GM12878 (cell line): Measurements from ENCODE around the gene YPEL3. TPM values are rescaled to one million over a fixed set of nuclear protein-coding genes. Genes with fewer than 3 reads are reported as not detected.

Experiments used
- ATAC-seq: fragments of 200-7000 bp; cut with Tn5 transposase; 3 replicates; pipeline ENCODE4 v1.9.1; 2020; ENCODE audit warnings: mild to moderate bottlenecking, moderate library complexity
- Bru-seq: library from RNA; stranded (reverse); fragments of 400-500 nt; gene quantifications from one replicate; lab custom pipeline; 2021; lab: Mats Ljungman, UMichigan
- BruChase-seq, 2 experiments: library from RNA; stranded (reverse); fragments of 400-500 nt; gene quantifications; one replicate each; lab custom pipeline; 2021; lab: Mats Ljungman, UMichigan
- BruUV-seq: library from RNA; stranded (reverse); fragments of 400-500 nt; replicated peaks from 2 replicates; lab custom pipeline; 2021; lab: Mats Ljungman, UMichigan
- CTCF ChIA-PET: fragments of 300-600 bp; sonication (Branson Sonifier 250); formaldehyde crosslinking; extraction: SDS; loops from one replicate; lab custom pipeline; 2021; ENCODE audit warnings: inconsistent platforms; lab: Yijun Ruan, JAX
- POLR2A ChIA-PET: fragments of 350-600 bp; formaldehyde crosslinking; extraction: SDS; loops from one replicate; lab custom pipeline; 2021; ENCODE audit warnings: inconsistent platforms; lab: Charles Lee
- RAD21 ChIA-PET: fragments of 300-600 bp; sonication (Branson Sonifier 250); formaldehyde crosslinking; loops from one replicate; lab custom pipeline; 2023; ENCODE audit warnings: antibody characterized with exemption; ENCODE audit not compliant: unreplicated experiment; lab: Charles Lee
- SMC1A ChIA-PET: fragments of 300-600 bp; sonication (Branson Sonifier 250); formaldehyde crosslinking; loops from one replicate; lab custom pipeline; 2023; ENCODE audit not compliant: unreplicated experiment, uncharacterized antibody; lab: Charles Lee
- DNase-seq: peaks from one replicate; pipeline ENCODE4 v3.0.0-alpha.2; 2011; ENCODE audit warnings: low read depth, low spot score
- FAIRE-seq: peaks from 3 replicates; lab custom pipeline; 2011; peaks lifted over from hg19 to GRCh38; lab: Jason Lieb, UNC
- H2AFZ ChIP-seq: 2 replicates; pipeline ENCODE4 v1.6.0; 2011; ENCODE audit warnings: low read depth, low read length, control low read depth; ENCODE audit not compliant: control insufficient read depth
- H3K27ac ChIP-seq: 2 replicates; pipeline ENCODE4 v1.5.1; 2011; ENCODE audit warnings: control low read depth; ENCODE audit not compliant: control insufficient read depth, insufficient read depth
- H3K27me3 ChIP-seq, 2 experiments: replicated peaks in 1 of 2; 2 replicates each; pipeline versions ENCODE4 v1.6.0 to v1.6.1; 2011; ENCODE audit warnings: low read length in 1 of 2; ENCODE audit not compliant: control insufficient read depth in 2 of 2, insufficient read depth in 2 of 2
- H3K36me3 ChIP-seq, 2 experiments: 2 replicates each; pipeline ENCODE4 v1.5.1; 2011; ENCODE audit warnings: low read length in 1 of 2; ENCODE audit not compliant: control insufficient read depth in 2 of 2, insufficient read depth in 2 of 2
- H3K4me1 ChIP-seq: 2 replicates; pipeline ENCODE4 v1.6.1; 2011; ENCODE audit warnings: mild to moderate bottlenecking, low read length, moderate library complexity, mixed read lengths; ENCODE audit not compliant: control insufficient read depth, insufficient read depth
- H3K4me2 ChIP-seq: 2 replicates; pipeline ENCODE4 v1.6.0; 2011; ENCODE audit warnings: control low read depth; ENCODE audit not compliant: control insufficient read depth, insufficient read depth
- H3K4me3 ChIP-seq: fragments of 200-600 bp; sonication (generic); 2 replicates; pipeline ENCODE4 v1.5.1; 2016
- H3K79me2 ChIP-seq: 2 replicates; pipeline ENCODE4 v1.6.0; 2011; ENCODE audit warnings: low read length; ENCODE audit not compliant: control insufficient read depth, insufficient read depth
- H3K9ac ChIP-seq: 2 replicates; pipeline ENCODE4 v1.8.0; 2011; ENCODE audit warnings: low read length, control low read depth, mixed read lengths; ENCODE audit not compliant: control insufficient read depth, insufficient read depth
- H3K9me3 ChIP-seq: replicated peaks from 3 replicates; pipeline ENCODE4 v1.5.1; 2011; ENCODE audit warnings: mild to moderate bottlenecking, low read length; ENCODE audit not compliant: control insufficient read depth, insufficient read depth
- H4K20me1 ChIP-seq: 2 replicates; pipeline ENCODE4 v1.6.0; 2011; ENCODE audit not compliant: control insufficient read depth, insufficient read depth
- BHLHE40 ChIP-seq, 2 experiments: fragments of 450-650 bp in 1 of 2; IDR thresholded peaks; 2 replicates each; pipeline ENCODE4 v1.6.1; 2011 to 2017; ENCODE audit warnings: low read depth in 2 of 2, borderline replicate concordance in 1 of 2, improper control_type of control experiment in 1 of 2, low read length in 1 of 2, mild to moderate bottlenecking in 1 of 2
- CHD2 ChIP-seq: IDR thresholded peaks from 2 replicates; pipeline ENCODE4 v1.6.1; 2011; ENCODE audit warnings: low read depth, low read length, improper control_type of control experiment, borderline replicate concordance
- ESRRA ChIP-seq: IDR thresholded peaks from 2 replicates; pipeline ENCODE4 v1.6.1; 2012; ENCODE audit warnings: mild to moderate bottlenecking, low read length, improper control_type of control experiment
- FOXM1 ChIP-seq: IDR thresholded peaks from 2 replicates; pipeline ENCODE4 v1.6.1; 2012; ENCODE audit warnings: low read depth, mild to moderate bottlenecking, inconsistent platforms, low read length, moderate library complexity
- NBN ChIP-seq: fragments of 450-650 bp; IDR thresholded peaks from 2 replicates; pipeline ENCODE4 v1.6.1; 2016
- NFXL1 ChIP-seq: fragments of 450-650 bp; IDR thresholded peaks from 2 replicates; pipeline ENCODE4 v1.6.1; 2017; ENCODE audit warnings: antibody characterized with exemption, mild to moderate bottlenecking, borderline replicate concordance
- PBX3 ChIP-seq: IDR thresholded peaks from 2 replicates; pipeline ENCODE4 v1.6.1; 2011; ENCODE audit warnings: mild to moderate bottlenecking, low read depth, low read length, moderate library complexity; ENCODE audit not compliant: insufficient replicate concordance
- POU2F2 ChIP-seq: IDR thresholded peaks from 3 replicates; pipeline ENCODE4 v1.6.1; 2011; ENCODE audit warnings: low read depth, mild to moderate bottlenecking, low read length, borderline replicate concordance
- RUNX3 ChIP-seq: IDR thresholded peaks from 2 replicates; pipeline ENCODE4 v1.6.1; 2012; ENCODE audit warnings: low read length, inconsistent platforms
- SREBF1 ChIP-seq: IDR thresholded peaks from 2 replicates; pipeline ENCODE4 v1.6.1; 2012; ENCODE audit warnings: mild to moderate bottlenecking, low read length
- TCF12 ChIP-seq: IDR thresholded peaks from 2 replicates; pipeline ENCODE4 v1.6.1; 2011; ENCODE audit warnings: low read depth, mild to moderate bottlenecking, low read length
- USF1 ChIP-seq: IDR thresholded peaks from 2 replicates; pipeline ENCODE4 v1.6.1; 2011; ENCODE audit warnings: borderline replicate concordance, low read depth, mild to moderate bottlenecking, moderate library complexity, mixed read lengths, low read length; ENCODE audit not compliant: insufficient read depth; ENCODE audit errors: extremely low read length
- ZNF207 ChIP-seq: fragments of 450-650 bp; IDR thresholded peaks from 2 replicates; pipeline ENCODE4 v1.6.1; 2014; ENCODE audit warnings: antibody characterized with exemption, mild to moderate bottlenecking, borderline replicate concordance
- ZSCAN29 ChIP-seq: fragments of 450-650 bp; IDR thresholded peaks from 2 replicates; pipeline ENCODE4 v1.6.1; 2017; ENCODE audit warnings: mild to moderate bottlenecking, moderate library complexity
- WGBS: methylation state at CpG from one replicate; pipeline ENCODE4 v1.1.6; 2016; ENCODE audit warnings: low lambda C conversion rate; ENCODE audit not compliant: insufficient replicate concordance, insufficient coverage; ENCODE audit errors: missing lambda C conversion rate; 5-methylcytosine and 5-hydroxymethylcytosine counted together
- in situ Hi-C: fragments of 300-500 bp; cut with MboI; formaldehyde crosslinking; loops from 9 replicates; pipeline ENCODE4 v1.14.3; 2018; ENCODE audit warnings: mixed read lengths
- intact Hi-C: fragments of 100-400 bp; cut with micrococcal nuclease; formaldehyde crosslinking; loops from one replicate; pipeline ENCODE4 v1.14.2; 2022; ENCODE audit not compliant: unreplicated experiment
- long read RNA-seq, 2 experiments: library from polyadenylated mRNA; unstranded; transcript quantifications; one replicate each; pipeline ENCODE4 v2.0.0, GENCODE V29; 2019 to 2020
- polyA minus RNA-seq, 3 experiments: library from RNA; depleted of rRNA, polyadenylated mRNA; stranded (reverse); fragments of >200 nt; gene quantifications; 2 replicates each; pipeline ENCODE4 v1.2.3, GENCODE V29; 2011
- polyA plus RNA-seq, 11 experiments: library from polyadenylated mRNA; depleted of rRNA in 4 of 11; unstranded in 6 of 11; stranded (reverse) in 5 of 11; fragments of >200 nt; fragmentation: Nextera tagmentation in 4 of 11; fragmentation: Illumina TruSeq in 1 of 11; extraction: Ambion mirVana in 4 of 11; extraction: Trizol in 1 of 11; gene quantifications; 1 replicate in 1 of 11; 2 replicates in 10 of 11; pipeline versions ENCODE4 v1.2.1 to v1.2.3, GENCODE V29; 2011 to 2016; ENCODE audit warnings: inconsistent platforms in 2 of 11, missing spikeins in 2 of 11, low read depth in 1 of 11
- total RNA-seq, 4 experiments: library from RNA; depleted of rRNA in 3 of 4; stranded (reverse); fragments of >200 nt in 3 of 4; fragmentation: Illumina TruSeq in 1 of 4; extraction: Trizol in 1 of 4; gene quantifications; 2 replicates each; pipeline versions ENCODE4 v1.2.1 to v1.2.3, GENCODE V29; 2013 to 2021

YPEL3 gene, protein sequence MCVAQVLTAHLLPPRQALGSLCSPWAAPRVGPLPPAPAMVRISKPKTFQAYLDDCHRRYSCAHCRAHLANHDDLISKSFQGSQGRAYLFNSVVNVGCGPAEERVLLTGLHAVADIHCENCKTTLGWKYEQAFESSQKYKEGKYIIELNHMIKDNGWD
- 16.5 and 18.6 TPM in 2 replicates for total RNA-seq (2013; cell fraction: nucleolus; rRNA removed)
- 7.5 and 11.5 TPM in 2 replicates for total RNA-seq (2014; rRNA removed)
- 5.1 and 5.3 TPM in 2 replicates for total RNA-seq (2014; rRNA removed; fragmentation: Illumina TruSeq; extraction: Trizol)
- 13.3 and 13.8 TPM in 2 replicates for total RNA-seq (2021)
- 17.1 TPM for polyA plus RNA-seq (2011; ENCODE audit: low read depth)
- polyA plus RNA-seq (2011; rRNA removed) = 7.3 and 12.7 TPM in 2 replicates
- 23.5 and 24.7 TPM in 2 replicates for polyA plus RNA-seq (2011; cell fraction: cytosol; rRNA removed)
- polyA plus RNA-seq (2011; cell fraction: nucleus; rRNA removed) = 30.2 and 30.8 TPM in 2 replicates
- 59.4 and 63.5 TPM in 2 replicates for polyA plus RNA-seq (2012)
- polyA plus RNA-seq (2014; fragmentation: Illumina TruSeq; extraction: Trizol) = 1.6 and 6.2 TPM in 2 replicates
- 1 to 10 TPM; 1.3 to 3.1 TPM for polyA plus RNA-seq (2014; fragmentation: Nextera tagmentation; extraction: Ambion mirVana)
- polyA plus RNA-seq (2014; rRNA removed) = 18.0 and 25.0 TPM in 2 replicates
- 10 to 100 TPM; 19.1 to 22.0 TPM for polyA plus RNA-seq (2016; fragmentation: Nextera tagmentation; extraction: Ambion mirVana)
- polyA minus RNA-seq (2011; rRNA and poly(A)+ RNA removed) = 5.0 and 8.5 TPM in 2 replicates
- polyA minus RNA-seq (2011; cell fraction: cytosol; rRNA and poly(A)+ RNA removed) = 4.7 and 4.9 TPM in 2 replicates
- polyA minus RNA-seq (2011; cell fraction: nucleus; rRNA and poly(A)+ RNA removed) = 6.9 and 12.4 TPM in 2 replicates
- Bru-seq, nascent RNA = percentile 86 among the genes with signal in this experiment
- percentile 88 among the genes with signal in this experiment for BruChase-seq, experiment 1, labeled RNA remaining after a 6-hour chase
- percentile 81 among the genes with signal in this experiment for BruChase-seq, experiment 2, labeled RNA remaining after a 2-hour chase
- long read RNA-seq, experiment 1 = 0 reads
- long read RNA-seq, experiment 2 = 0 reads

GRCh38 chr16:30096105-30096861 lies at the start of gene YPEL3:
Gene YPEL3, minus strand, starts transcription at chr16:30096213. Its CDS starts 731 bp downstream, at chr16:30095482.
- peak within 1 kb of the TSS; percentile 76 for H2AFZ ChIP-seq
- no peaks in the 10 kb centered on the region; a peak in 1 of 4 replicates for H3K36me3 ChIP-seq
- H3K9me3 ChIP-seq = peaks cover 15% of the 10 kb centered on the region
- H4K20me1 ChIP-seq = no peaks in the 10 kb centered on the region
- 17% methylated on average over 62 of the region's 77 CpGs for WGBS
- ChIA-PET SMC1A (no interaction called here), POLR2A (interaction anchor here (1.0 to 5.3 kb wide), 3 partner anchors 20 to 88 kb away, joined by 4 to 59 read pairs (median 5); partner anchors contain the start of genes ALDOA and CORO1A), CTCF (interaction anchor here (0.7 to 1.2 kb wide), 3 partner anchors 16 to 41 kb away, joined by 3 read pairs; no protein-coding TSS in a partner anchor), RAD21 (no interaction called here)
- H3K4me2 ChIP-seq = peak within 1 kb of the TSS; percentile 68
- peak within 1 kb of the TSS; percentile 77 for H3K27ac ChIP-seq
- ATAC-seq (peak; percentile 34), DNase-seq (peak; percentile 35), FAIRE-seq (no peak)
- H3K4me1 ChIP-seq = peaks cover 26% of the 10 kb centered on the region
- H3K9ac ChIP-seq = peak within 1 kb of the TSS; percentile 57
- in situ Hi-C loops (loop anchor here (25.0 kb wide), 1 partner anchor 1791 kb away; no protein-coding TSS in a partner anchor), intact Hi-C loops (loop anchor here (10.0 kb wide), 1 partner anchor 259 kb away; the partner anchor contains the start of gene CD2BP2)
- BruUV-seq = TSS peak; percentile 87
- H3K79me2 ChIP-seq = peaks cover 2% of the 10 kb centered on the region; the same call in 1 of the 2 replicates
- no peaks in the 10 kb centered on the region for H3K27me3 ChIP-seq
- H3K4me3 ChIP-seq = peak within 1 kb of the TSS; percentile 78
- TF ChIP-seq NFXL1 (no peak), PBX3 (peak; percentile 46), POU2F2 (peak; percentile 90; the same call in 2 of the 3 replicates), ESRRA (no peak), RUNX3 (0 out of 2 replicates have a peak, but pooled peaks have one; percentile 11), ZSCAN29 (no peak), CHD2 (peak; percentile 87), FOXM1 (no peak), ZNF207 (peak; percentile 72; the same call in 1 of the 2 replicates), USF1 (no peak), NBN (no peak), BHLHE40 (IDR thresholded peaks at IDR 0.05; ENCODE audit: borderline replicate concordance in 1 of 2, low read depth in 2 of 2, low read length in 1 of 2) (peak; percentile 31 to 66; a peak in 2 of 4 replicates), TCF12 (peak; percentile 92), SREBF1 (no peak)
